Activated T-cell treated with anti-CD3 and anti-CD28 coated beads, Interleukin-2, amount 50 U/mL, for 4 hours (primary cell): ENCODE measurements around the gene SPTAN1. TPM values are rescaled to one million over a fixed set of nuclear protein-coding genes. Genes with fewer than 3 reads are reported as not detected.

Experiments
- ATAC-seq, 2 donors: fragments of 200-7000 bp; cut with Tn5 transposase; one replicate each; pipeline ENCODE4 v1.10.0; 2021
- DNase-seq: peaks from one replicate; pipeline ENCODE4 v3.0.0-alpha.2; 2020
- H3K27me3 Mint-ChIP-seq: one replicate; pipeline ENCODE4 v1.8.0; 2021; ENCODE audit warnings: low read depth, mixed read lengths
- H3K36me3 Mint-ChIP-seq: one replicate; pipeline ENCODE4 v1.8.0; 2022; ENCODE audit warnings: mixed read lengths; ENCODE audit not compliant: insufficient read depth
- H3K4me1 Mint-ChIP-seq: one replicate; pipeline ENCODE4 v1.8.0; 2021; ENCODE audit warnings: low read depth, mixed read lengths
- H3K4me3 Mint-ChIP-seq: one replicate; pipeline ENCODE4 v1.8.0; 2021; ENCODE audit warnings: mild to moderate bottlenecking, moderate library complexity, mixed read lengths
- H3K9me3 Mint-ChIP-seq: one replicate; pipeline ENCODE4 v1.8.0; 2021; ENCODE audit warnings: mixed read lengths
- total RNA-seq, 3 donors: library from RNA; stranded (reverse); gene quantifications; one replicate each; pipeline ENCODE4 v1.2.1, GENCODE V29; 2021

The SPTAN1 gene
- total RNA-seq, 3 donors from 2014 or later, result 110 to 132 (median 118) TPM

GRCh38 chr9:128595471-128595870 lies 43.1 kb downstream of the SPTAN1 start:
- DNase-seq (no peak), ATAC-seq (no peak)
- H3K27me3 Mint-ChIP-seq, result no peaks in the 10 kb centered on the region
- H3K9me3 Mint-ChIP-seq, result no peaks in the 10 kb centered on the region
- peaks cover 37% of the 10 kb centered on the region for H3K36me3 Mint-ChIP-seq
- H3K4me1 Mint-ChIP-seq, result no peaks in the 10 kb centered on the region
- H3K4me3 Mint-ChIP-seq, result no peak overlapping the region

- Mint-ChIP-seq H3K4me1 (no peaks in the 10 kb centered on the region), H3K27me3 (no peaks in the 10 kb centered on the region), H3K9me3 (no peaks in the 10 kb centered on the region), H3K4me3 (no peak overlapping the region), H3K36me3 (peaks cover 29% of the 10 kb centered on the region)
- no peak for ATAC-seq
- DNase-seq, result no peak
Measured at GRCh38 chr9:128600099-128600498, 47.7 kb downstream of the SPTAN1 start.

GRCh38 chr9:128603697-128604096 lies 51.3 kb downstream of the SPTAN1 start:
- Mint-ChIP-seq H3K36me3 (peaks cover 36% of the 10 kb centered on the region), H3K9me3 (no peaks in the 10 kb centered on the region), H3K27me3 (no peaks in the 10 kb centered on the region), H3K4me1 (no peaks in the 10 kb centered on the region), H3K4me3 (no peak overlapping the region)
- DNase-seq, result no peak
- no peak for ATAC-seq

DNA sequence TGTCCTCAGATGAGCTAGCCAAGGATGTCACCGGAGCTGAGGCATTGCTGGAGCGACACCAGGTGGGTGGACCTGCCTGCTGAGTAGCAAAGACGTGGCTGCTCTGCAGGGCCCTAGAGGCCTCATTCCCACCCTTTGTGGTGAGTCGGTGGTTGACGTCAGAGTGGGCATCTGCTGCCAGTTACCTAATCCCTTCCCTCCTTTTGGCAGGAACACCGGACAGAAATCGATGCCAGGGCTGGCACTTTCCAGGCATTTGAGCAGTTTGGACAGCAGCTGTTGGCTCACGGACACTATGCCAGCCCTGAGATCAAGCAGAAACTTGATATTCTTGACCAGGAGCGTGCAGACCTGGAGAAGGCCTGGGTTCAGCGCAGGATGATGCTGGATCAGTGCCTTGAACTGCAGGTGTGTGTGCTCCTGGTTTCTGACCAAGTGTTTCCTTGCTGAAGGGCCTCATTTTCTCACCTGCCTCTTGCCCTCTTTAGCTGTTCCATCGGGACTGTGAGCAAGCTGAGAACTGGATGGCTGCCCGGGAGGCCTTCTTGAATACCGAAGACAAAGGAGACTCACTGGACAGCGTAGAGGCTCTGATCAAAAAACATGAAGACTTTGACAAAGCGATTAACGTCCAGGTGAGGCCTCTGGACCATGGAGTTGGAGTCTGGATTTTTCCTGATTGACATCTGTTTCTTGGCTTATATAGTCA lies 55.4 kb downstream of the SPTAN1 start:
- ATAC-seq (no peak), DNase-seq (no peak)
- peaks cover 43% of the 10 kb centered on the region for H3K36me3 Mint-ChIP-seq
- no peaks in the 10 kb centered on the region for H3K27me3 Mint-ChIP-seq
- no peak overlapping the region for H3K4me3 Mint-ChIP-seq
- no peaks in the 10 kb centered on the region for H3K4me1 Mint-ChIP-seq
- no peaks in the 10 kb centered on the region for H3K9me3 Mint-ChIP-seq

DNA sequence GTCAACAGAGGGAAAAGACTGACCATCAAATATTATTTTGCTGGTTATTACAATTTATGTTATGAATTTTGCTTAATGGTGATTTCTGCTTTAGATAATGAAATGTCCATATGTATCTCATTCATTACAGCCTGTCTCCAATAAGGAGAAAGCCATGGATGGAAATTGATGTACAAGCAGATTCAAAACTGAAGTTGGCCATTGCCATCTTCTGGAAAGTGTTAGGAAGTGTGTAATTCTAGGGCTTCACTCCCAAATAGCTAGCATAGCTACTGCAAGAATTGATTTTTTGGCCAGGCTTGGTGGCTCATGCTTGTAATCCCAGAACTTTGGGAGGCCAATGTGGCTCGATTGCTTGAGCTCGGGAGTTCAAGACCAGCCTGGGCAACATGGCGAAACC lies 58.5 kb downstream of the SPTAN1 start:
- H3K9me3 Mint-ChIP-seq, result no peaks in the 10 kb centered on the region
- ATAC-seq (no peak), DNase-seq (no peak)
- H3K36me3 Mint-ChIP-seq, result peaks cover 35% of the 10 kb centered on the region
- no peaks in the 10 kb centered on the region for H3K27me3 Mint-ChIP-seq
- no peak overlapping the region for H3K4me3 Mint-ChIP-seq
- no peaks in the 10 kb centered on the region for H3K4me1 Mint-ChIP-seq

DNA sequence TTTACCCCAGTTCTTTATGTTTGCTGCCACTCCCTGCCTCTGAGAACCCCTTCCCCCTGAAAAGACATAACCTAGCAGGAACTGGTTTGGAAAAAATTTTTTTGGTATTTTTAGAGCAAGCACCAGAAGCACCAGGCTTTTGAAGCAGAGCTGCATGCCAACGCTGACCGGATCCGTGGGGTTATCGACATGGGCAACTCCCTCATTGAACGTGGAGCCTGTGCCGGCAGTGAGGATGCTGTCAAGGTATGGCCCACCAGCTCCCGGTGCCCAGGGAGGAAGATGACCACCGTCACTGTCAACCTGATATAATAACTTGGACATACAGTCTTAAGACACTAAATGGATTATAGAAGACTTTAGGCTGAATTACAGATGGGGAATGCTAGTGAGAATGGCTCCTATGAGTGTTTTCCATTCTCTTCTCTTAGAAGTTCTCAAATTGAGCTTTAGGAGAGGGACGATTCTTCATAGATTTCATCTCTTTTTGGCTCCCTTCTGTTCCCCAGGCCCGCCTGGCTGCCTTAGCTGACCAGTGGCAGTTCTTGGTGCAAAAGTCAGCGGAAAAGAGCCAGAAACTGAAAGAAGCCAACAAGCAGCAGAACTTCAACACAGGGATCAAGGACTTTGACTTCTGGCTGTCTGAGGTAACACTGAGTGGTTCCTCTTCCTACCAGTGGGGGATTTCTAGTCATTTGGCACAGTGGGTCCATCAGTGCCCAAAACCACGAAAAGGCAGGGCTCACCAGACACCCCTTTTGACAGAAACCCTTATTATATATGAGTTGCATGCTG lies 59.4 kb downstream of the SPTAN1 start:
- Mint-ChIP-seq H3K36me3 (peaks cover 37% of the 10 kb centered on the region), H3K27me3 (no peaks in the 10 kb centered on the region), H3K9me3 (no peaks in the 10 kb centered on the region), H3K4me3 (no peak overlapping the region), H3K4me1 (no peaks in the 10 kb centered on the region)
- ATAC-seq, result no peak
- DNase-seq, result no peak

DNA sequence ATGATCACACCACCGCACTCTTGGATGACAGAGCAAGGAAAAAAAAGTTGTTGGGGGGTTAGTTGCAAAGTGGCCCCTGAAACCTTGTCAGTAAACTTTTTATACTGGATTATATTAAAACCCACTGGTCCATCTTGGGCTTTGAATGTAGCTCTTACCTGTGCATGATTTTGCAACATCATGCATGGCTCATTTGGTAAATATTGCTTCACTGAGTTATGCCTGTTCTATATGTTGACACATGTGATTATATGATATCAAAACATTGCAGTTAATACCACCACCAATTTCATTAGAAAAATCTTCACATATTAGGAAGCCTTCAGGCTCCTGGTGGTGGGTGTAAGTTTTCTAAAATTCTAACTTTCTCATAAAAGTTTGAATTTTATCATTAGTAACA lies 62.3 kb downstream of the SPTAN1 start:
- Mint-ChIP-seq H3K4me3 (no peak overlapping the region), H3K4me1 (no peaks in the 10 kb centered on the region), H3K27me3 (no peaks in the 10 kb centered on the region), H3K9me3 (no peaks in the 10 kb centered on the region), H3K36me3 (peaks cover 29% of the 10 kb centered on the region)
- no peak for DNase-seq
- ATAC-seq, result no peak

- DNase-seq (no peak), ATAC-seq (no peak)
- H3K4me3 Mint-ChIP-seq, result no peak overlapping the region
- H3K27me3 Mint-ChIP-seq, result no peaks in the 10 kb centered on the region
- H3K4me1 Mint-ChIP-seq, result no peaks in the 10 kb centered on the region
- H3K9me3 Mint-ChIP-seq, result no peaks in the 10 kb centered on the region
- peaks cover 27% of the 10 kb centered on the region for H3K36me3 Mint-ChIP-seq
Measured at GRCh38 chr9:128615571-128615970, 63.2 kb downstream of the SPTAN1 start.

DNA sequence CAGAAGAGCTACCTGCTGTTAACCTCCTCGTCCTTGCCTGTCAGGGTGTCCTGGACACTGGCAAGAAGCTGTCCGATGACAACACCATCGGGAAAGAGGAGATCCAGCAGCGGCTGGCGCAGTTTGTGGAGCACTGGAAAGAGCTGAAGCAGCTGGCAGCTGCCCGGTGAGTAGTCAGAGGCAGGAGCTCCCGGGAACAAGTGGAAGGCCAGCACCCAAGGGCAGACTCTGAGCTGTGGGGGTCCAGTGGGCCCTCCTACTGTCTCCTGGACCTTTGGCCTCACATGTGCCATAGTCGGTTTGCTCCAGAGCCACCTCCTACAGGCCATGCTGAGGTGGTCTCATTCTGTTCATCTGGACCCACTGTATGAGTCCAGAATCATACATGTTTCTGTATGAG lies 65.6 kb downstream of the SPTAN1 start:
- H3K4me1 Mint-ChIP-seq, result no peaks in the 10 kb centered on the region
- no peak for ATAC-seq
- peaks cover 24% of the 10 kb centered on the region for H3K36me3 Mint-ChIP-seq

DNA sequence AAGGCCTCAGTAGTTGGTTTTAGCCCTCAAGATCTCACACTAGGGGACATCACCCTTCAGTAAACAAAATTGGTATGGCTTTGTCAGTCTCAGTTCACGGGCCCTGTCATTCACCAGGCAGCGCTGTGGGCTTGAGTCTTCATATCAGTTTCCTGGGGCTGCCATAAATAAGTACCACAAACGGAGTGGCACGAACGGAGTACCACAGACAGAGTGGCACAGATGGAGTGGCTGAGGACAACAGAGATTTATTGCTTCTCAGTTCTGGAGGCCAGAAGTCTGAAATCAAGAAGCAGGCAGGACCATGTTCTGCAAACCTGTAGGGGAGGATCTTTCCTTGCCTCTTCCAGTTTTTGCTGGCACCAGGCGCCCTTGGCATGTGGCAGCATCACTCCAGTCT lies 66.7 kb downstream of the SPTAN1 start:
- H3K9me3 Mint-ChIP-seq, result no peaks in the 10 kb centered on the region
- H3K4me3 Mint-ChIP-seq, result no peak overlapping the region
- no peaks in the 10 kb centered on the region for H3K27me3 Mint-ChIP-seq
- H3K4me1 Mint-ChIP-seq, result no peaks in the 10 kb centered on the region
- DNase-seq (no peak), ATAC-seq (no peak)
- peaks cover 24% of the 10 kb centered on the region for H3K36me3 Mint-ChIP-seq

More for the DNA sequence above, 65.6 kb downstream of the SPTAN1 start:
- no peaks in the 10 kb centered on the region for H3K9me3 Mint-ChIP-seq
- no peaks in the 10 kb centered on the region for H3K27me3 Mint-ChIP-seq
- no peak overlapping the region for H3K4me3 Mint-ChIP-seq
- no peak for DNase-seq

DNA sequence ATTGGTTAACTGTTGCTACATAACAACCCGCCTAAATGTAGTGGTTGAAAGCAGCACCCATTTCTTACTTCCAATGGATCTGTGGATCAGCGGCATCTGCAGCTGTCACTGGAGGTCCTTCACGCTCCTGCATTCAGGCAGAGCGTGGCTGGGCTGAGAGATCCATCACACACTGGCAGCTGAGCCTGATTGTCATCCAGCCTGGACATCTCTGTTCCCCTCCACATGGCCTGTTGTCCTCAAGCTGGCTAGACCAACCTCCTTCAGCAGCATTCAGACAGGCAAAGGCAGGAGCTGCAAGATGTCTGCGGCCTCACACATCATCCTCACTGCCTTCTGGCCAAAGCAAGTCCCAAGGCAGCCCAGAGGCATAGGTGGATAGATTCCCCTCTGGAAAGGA lies 67.4 kb downstream of the SPTAN1 start:
- Mint-ChIP-seq H3K4me3 (no peak overlapping the region), H3K4me1 (no peaks in the 10 kb centered on the region), H3K36me3 (peaks cover 30% of the 10 kb centered on the region), H3K27me3 (no peaks in the 10 kb centered on the region), H3K9me3 (no peaks in the 10 kb centered on the region)
- ATAC-seq (no peak), DNase-seq (no peak)

DNA sequence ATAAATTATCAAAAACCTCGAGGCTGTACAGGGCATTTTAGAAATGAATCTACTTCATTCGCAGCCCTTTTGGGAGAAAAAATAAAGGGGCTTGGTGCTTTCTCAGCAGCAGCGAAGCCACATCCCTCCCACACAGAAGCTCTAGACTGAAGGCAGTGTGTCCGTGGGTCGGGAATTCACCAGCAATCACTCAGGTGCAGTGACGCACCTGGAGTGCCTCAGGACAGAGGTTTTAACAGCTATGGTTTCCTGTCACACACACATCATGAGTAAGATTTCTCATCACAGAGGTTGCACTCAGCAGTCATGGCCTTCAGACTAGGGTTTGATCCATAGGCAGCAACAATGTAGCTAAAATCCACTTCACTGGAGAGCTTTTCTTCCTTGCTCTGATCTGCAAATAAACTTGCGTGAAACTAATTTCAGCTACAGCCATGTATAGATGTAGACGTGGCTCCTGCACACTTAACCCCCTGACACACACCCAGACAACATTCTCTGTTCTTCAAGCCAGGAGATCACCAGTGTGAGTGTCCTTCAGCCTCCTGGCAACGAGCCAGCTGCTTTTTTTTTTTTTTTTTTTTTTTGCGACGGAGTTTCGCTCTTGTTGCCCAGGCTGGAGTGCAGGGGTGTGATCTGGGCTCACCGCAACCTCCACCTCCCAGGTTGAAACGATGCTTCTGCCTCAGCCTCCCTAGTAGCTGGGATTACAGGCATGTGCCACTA lies 69.5 kb downstream of the SPTAN1 start:
- no peak for DNase-seq
- peaks cover 38% of the 10 kb centered on the region for H3K36me3 Mint-ChIP-seq
- no peak for ATAC-seq

DNA sequence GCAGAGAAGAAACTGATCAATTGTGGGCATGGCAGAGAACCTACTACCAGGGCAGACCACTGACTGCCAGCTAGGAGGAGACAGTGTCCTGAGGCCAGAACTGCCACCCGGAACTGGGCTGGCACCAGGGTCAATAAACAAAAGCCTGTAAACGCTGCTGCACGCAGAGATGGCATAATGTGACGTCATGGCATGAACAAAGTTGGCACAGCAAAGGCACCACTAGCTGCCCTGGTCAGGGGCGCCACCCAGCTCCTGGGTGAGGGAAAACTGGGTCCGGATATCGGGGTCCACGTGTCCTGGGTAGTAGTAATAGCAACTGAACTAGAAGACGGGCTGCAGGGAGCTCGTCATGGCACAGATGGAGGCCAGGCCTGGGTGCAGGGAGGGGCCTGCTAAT lies 72.2 kb downstream of the SPTAN1 start:
- H3K4me3 Mint-ChIP-seq, result no peak overlapping the region
- H3K36me3 Mint-ChIP-seq, result peaks cover 45% of the 10 kb centered on the region
- no peaks in the 10 kb centered on the region for H3K9me3 Mint-ChIP-seq
- no peaks in the 10 kb centered on the region for H3K27me3 Mint-ChIP-seq
- ATAC-seq, result no peak
- H3K4me1 Mint-ChIP-seq, result no peaks in the 10 kb centered on the region
- no peak for DNase-seq

More for the DNA sequence above, 69.5 kb downstream of the SPTAN1 start:
- Mint-ChIP-seq H3K9me3 (no peaks in the 10 kb centered on the region), H3K4me3 (no peak overlapping the region), H3K4me1 (no peaks in the 10 kb centered on the region), H3K27me3 (no peaks in the 10 kb centered on the region)

DNA sequence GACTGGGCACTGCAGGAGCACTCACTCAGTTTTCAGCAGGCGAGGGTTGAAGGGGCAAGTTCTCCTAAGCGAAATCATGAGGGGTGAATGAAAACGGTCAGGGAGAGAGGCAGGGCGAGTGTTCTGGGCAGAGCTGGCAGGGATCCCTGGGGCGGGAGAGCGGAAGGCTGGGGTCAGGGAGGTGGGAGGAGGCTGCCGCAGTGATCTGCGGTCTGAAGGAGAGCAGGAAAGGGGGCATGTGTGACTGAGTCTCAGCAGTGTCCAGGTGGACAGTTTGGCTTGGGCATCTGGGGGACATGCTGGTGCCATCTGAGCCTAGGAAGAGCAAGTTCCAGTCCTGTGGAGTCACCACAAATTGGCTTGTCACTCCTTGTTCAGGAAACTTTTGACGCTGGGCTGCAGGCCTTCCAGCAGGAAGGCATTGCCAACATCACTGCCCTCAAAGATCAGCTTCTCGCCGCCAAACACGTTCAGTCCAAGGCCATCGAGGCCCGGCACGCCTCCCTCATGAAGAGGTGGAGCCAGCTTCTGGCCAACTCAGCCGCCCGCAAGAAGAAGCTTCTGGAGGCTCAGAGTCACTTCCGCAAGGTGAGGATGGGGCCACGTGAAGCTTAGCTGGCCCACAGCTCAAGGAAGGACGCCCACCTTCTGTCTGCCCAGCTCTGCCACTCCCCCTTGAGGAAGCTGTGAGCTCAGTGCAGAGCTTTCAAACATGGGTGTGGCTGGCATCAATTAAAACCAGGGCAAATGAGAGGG lies 73.2 kb downstream of the SPTAN1 start:
- Mint-ChIP-seq H3K4me1 (no peaks in the 10 kb centered on the region), H3K4me3 (no peak overlapping the region), H3K9me3 (no peaks in the 10 kb centered on the region), H3K36me3 (peaks cover 46% of the 10 kb centered on the region), H3K27me3 (no peaks in the 10 kb centered on the region)
- ATAC-seq (no peak), DNase-seq (no peak)
